Spleen (tissue), 11 donors: ENCODE results near the gene PIK3R3. TPM values are rescaled to one million over a fixed set of nuclear protein-coding genes. Genes with fewer than 3 reads are reported as not detected.
"Not testable (repeated sequence)": the region's sequence is repeated elsewhere in the genome, so short reads cannot be mapped to it uniquely, and the experiment has no call there.

Source experiments
- DNase-seq: peaks from one replicate; pipeline ENCODE4 v3.0.0-alpha.2; 2020
- H3K27ac ChIP-seq, 8 donors: fragments of 200-600 bp; sonication (generic) in 7 of 8; 1 replicate in 4 of 8; 2 replicates in 4 of 8; pipeline versions ENCODE4 v1.5.0 to v1.8.0; 2016 to 2021; ENCODE audit warnings: inconsistent platforms in 4 of 8, mild to moderate bottlenecking in 4 of 8, moderate library complexity in 1 of 8
- H3K27me3 ChIP-seq, 7 donors: fragments of 200-600 bp; sonication (generic) in 6 of 7; replicated peaks in 1 of 7; 1 replicate in 4 of 7; 2 replicates in 3 of 7; pipeline versions ENCODE4 v1.5.0 to v1.8.0; 2016 to 2021; ENCODE audit warnings: inconsistent platforms in 3 of 7, mild to moderate bottlenecking in 1 of 7
- H3K36me3 ChIP-seq, 6 donors: fragments of 200-600 bp; sonication (generic) in 5 of 6; 1 replicate in 4 of 6; 2 replicates in 2 of 6; pipeline versions ENCODE4 v1.5.0 to v1.8.0; 2016 to 2021; ENCODE audit warnings: inconsistent platforms in 2 of 6
- H3K4me1 ChIP-seq, 6 donors: fragments of 200-600 bp; sonication (generic) in 5 of 6; 1 replicate in 3 of 6; 2 replicates in 3 of 6; pipeline versions ENCODE4 v1.5.0 to v1.8.0; 2016 to 2021; ENCODE audit warnings: inconsistent platforms in 3 of 6
- H3K4me3 ChIP-seq, 8 donors: fragments of 200-600 bp; sonication (generic) in 7 of 8; 1 replicate in 4 of 8; 2 replicates in 4 of 8; pipeline versions ENCODE4 v1.5.0 to v1.8.0; 2016 to 2021; ENCODE audit warnings: inconsistent platforms in 4 of 8, mild to moderate bottlenecking in 4 of 8, moderate library complexity in 2 of 8
- H3K9me3 ChIP-seq, 8 donors: fragments of 200-600 bp; sonication (generic) in 7 of 8; 1 replicate in 4 of 8; 2 replicates in 4 of 8; pipeline versions ENCODE4 v1.5.0 to v1.8.0; 2016 to 2021; ENCODE audit warnings: inconsistent platforms in 4 of 8
- POLR2A ChIP-seq, 3 donors: fragments of 450-650 bp; IDR thresholded peaks; one replicate each; pipeline ENCODE4 v1.5.1; 2017; ENCODE audit warnings: antibody characterized with exemption in 3 of 3, mild to moderate bottlenecking in 1 of 3
- POLR2AphosphoS5 ChIP-seq, 3 donors: sonication (generic); formaldehyde crosslinking; IDR thresholded peaks; one replicate each; pipeline ENCODE4 v1.5.1; 2017; ENCODE audit warnings: antibody characterized with exemption in 3 of 3
- WGBS, 5 donors: extraction: QIAGEN DNeasy Blood & Tissue Kit in 3 of 5; methylation state at CpG; one replicate each; pipeline versions ENCODE4 v1.1.5 to v1.1.7; 2013 to 2018; 5-methylcytosine and 5-hydroxymethylcytosine counted together
- intact Hi-C: fragments of 100-400 bp; cut with DNase I; formaldehyde crosslinking; loops from one replicate; pipeline ENCODE4 v1.15.0; 2023; ENCODE audit warnings: low total_unique reads
- polyA plus RNA-seq, 3 donors: library from polyadenylated mRNA; stranded (reverse); fragments of 200-250 nt; gene quantifications; one replicate each; pipeline ENCODE4 v1.2.1, GENCODE V29; 2013
- total RNA-seq, 7 donors: library from RNA; depleted of rRNA in 3 of 7; stranded (reverse); fragments of >200 nt in 3 of 7; fragmentation: NEBNext Ultra II Directional in 4 of 7; extraction: Animal tissue kit (Norgen Biotek cat#: 25700) in 4 of 7; gene quantifications; one replicate each; pipeline versions ENCODE4 v1.1.0 to v1.2.1, GENCODE V29; 2016 to 2021
- TF ChIP-seq, protein P1 (sequence below), 11 experiments: fragments of 200-600 bp in 7 of 11; fragments of 450-650 bp in 4 of 11; sonication (generic) in 4 of 11; IDR thresholded peaks in 8 of 11; conservative IDR thresholded peaks in 3 of 11; 1 replicate in 7 of 11; 2 replicates in 4 of 11; pipeline versions ENCODE4 v1.4.0 to v1.8.0; 2016 to 2021; ENCODE audit warnings: antibody characterized with exemption in 11 of 11, inconsistent platforms in 4 of 11, mild to moderate bottlenecking in 1 of 11
- donor health status: healthy with polysubstance abuse.
- donor health status: DM: no; HTN: no; CAD: no; lungs with moderate emphysema.
- donor health status: DM: no; HTN: no; CAD: no.
- donor health status: Bipolar disorder and iron deficiency.
- donor health status: healthy.
- donor health status: DM: no; HTN: no; CAD: no.
- donor health status: DM: yes; HTN: yes; CAD: no.

The PIK3R3 gene
- total and polyA plus RNA-seq, 10 donors: 3.1 to 45.9 (median 23.9) TPM

DNA sequence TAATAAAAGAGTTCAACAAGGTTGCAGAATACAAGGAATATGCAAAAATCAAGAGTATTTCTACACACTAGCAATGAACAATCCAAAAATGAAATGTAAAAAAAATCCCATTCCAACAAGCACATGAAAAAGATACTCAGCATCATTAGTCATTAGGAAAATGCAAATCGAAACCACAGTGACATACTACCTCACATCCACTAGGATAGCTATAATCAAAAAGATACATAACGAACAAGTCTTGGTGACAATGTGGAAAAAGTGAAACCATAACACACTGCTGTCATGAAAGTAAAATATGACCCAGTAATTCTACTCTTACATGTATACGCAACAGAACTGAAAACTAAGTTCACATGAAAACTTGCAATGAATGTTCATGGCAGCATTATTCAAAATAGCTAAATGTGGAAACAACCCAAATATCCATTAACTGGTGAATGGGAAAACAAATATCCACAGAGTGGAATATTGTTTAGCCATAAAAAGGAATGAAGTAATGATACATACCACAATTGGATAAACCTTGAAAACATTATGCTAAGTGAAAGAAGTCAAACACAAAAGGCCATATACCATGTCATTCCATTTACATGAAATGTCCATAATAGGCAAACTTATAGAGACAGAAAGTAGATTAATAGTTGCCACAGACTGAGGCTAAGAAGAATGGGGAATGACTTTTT, 34.3 kb downstream of the PIK3R3 start:
- no peaks in the 10 kb centered on the region for H3K36me3 ChIP-seq
- H3K4me3 ChIP-seq: no peak overlapping the region
- intact Hi-C loops: no loop called here
- H3K27ac ChIP-seq: no peak overlapping the region
- WGBS, 5 donors: 82 to 96% (median 87%) methylated on average over 3 of the region's 3 CpGs
- H3K4me1 ChIP-seq: no peaks in the 10 kb centered on the region
- no peak for DNase-seq
- H3K9me3 ChIP-seq: peaks cover 0 to 13% (median 6%) of the 10 kb centered on the region in 8 donors
- H3K27me3 ChIP-seq: no peaks in the 10 kb centered on the region
- no peak for TF ChIP-seq POLR2A (IDR thresholded peaks at IDR 0.05)
- no peak for TF ChIP-seq POLR2AphosphoS5 (IDR thresholded peaks at IDR 0.05)
- TF ChIP-seq, protein P1, sequence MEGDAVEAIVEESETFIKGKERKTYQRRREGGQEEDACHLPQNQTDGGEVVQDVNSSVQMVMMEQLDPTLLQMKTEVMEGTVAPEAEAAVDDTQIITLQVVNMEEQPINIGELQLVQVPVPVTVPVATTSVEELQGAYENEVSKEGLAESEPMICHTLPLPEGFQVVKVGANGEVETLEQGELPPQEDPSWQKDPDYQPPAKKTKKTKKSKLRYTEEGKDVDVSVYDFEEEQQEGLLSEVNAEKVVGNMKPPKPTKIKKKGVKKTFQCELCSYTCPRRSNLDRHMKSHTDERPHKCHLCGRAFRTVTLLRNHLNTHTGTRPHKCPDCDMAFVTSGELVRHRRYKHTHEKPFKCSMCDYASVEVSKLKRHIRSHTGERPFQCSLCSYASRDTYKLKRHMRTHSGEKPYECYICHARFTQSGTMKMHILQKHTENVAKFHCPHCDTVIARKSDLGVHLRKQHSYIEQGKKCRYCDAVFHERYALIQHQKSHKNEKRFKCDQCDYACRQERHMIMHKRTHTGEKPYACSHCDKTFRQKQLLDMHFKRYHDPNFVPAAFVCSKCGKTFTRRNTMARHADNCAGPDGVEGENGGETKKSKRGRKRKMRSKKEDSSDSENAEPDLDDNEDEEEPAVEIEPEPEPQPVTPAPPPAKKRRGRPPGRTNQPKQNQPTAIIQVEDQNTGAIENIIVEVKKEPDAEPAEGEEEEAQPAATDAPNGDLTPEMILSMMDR (IDR thresholded peaks at IDR 0.05 in 8 of 11, conservative IDR thresholded peaks at IDR 0.05 in 3 of 11): peak in 1 of 11 experiments; percentile 5

DNA sequence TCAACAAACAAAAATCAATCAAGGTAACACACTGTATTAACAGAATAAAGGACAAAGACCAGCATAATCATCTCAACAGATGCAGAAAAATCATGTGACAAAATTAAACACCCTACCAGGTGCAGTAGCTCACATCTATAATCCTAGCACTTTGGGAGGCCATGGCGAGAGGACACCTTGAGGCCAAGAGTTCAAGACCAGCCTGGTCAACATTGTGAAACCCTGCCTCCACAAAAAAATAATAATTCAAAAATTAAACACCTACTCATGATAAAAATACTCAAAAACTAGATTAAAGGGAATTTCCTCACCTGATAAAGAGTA, 35.3 kb downstream of the PIK3R3 start:
- intact Hi-C loops: no loop called here
- Histone ChIP-seq H3K9me3 (peaks cover 0 to 13% (median 6%) of the 10 kb centered on the region in 8 donors), H3K36me3 (no peaks in the 10 kb centered on the region), H3K4me1 (no peaks in the 10 kb centered on the region), H3K4me3 (no peak overlapping the region), H3K27me3 (no peaks in the 10 kb centered on the region), H3K27ac (no peak overlapping the region)
- no peak for DNase-seq
- no peak for TF ChIP-seq POLR2AphosphoS5 (IDR thresholded peaks at IDR 0.05)
- TF ChIP-seq, protein P1 (IDR thresholded peaks at IDR 0.05 in 8 of 11, conservative IDR thresholded peaks at IDR 0.05 in 3 of 11): no peak
- no peak for TF ChIP-seq POLR2A (IDR thresholded peaks at IDR 0.05)
- 94 to 95% (median 95%) methylated on average over 1 of the region's 1 CpG for WGBS, 5 donors

DNA sequence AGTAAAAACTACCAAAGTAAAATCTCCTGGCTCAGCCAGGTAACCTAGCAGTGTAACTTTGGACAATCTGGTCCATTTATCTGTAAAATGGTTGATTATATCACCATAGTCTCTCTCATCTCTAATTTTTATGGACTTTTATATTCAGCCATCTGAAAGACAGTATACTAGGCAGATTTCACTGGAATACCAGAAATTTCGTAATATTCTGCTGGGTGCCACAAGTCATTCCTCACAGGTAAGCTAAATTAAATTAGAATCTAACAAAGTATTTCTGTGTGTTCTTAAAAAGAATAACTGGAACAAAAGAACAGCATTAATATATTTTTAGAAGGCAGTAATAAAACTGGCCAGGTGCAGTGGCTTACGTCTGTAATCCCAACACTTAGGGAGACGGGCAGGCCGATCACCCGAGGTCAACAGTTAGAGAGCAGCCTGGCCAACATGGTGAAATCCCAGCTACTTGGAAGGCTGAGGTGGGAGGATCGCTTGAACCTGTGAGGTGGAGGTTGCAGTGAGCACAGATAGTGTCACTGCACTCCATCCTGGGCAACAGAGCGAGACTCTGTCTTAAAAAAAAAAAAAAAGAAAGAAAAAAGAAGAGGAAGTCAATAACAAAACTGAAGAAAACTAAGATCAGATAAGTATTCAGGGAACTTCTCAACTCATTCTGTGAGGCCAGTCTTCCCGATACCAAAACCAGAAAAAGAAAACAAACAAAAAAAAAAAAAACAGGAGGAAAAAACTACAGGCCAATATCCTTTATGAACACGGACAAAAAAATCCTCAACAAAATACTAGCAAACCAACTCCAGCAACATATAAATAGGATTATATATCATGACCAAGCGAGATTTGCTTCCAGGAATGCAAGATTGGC, 35.9 kb downstream of the PIK3R3 start:
- Histone ChIP-seq H3K27ac (no peak overlapping the region), H3K4me1 (no peaks in the 10 kb centered on the region), H3K36me3 (no peaks in the 10 kb centered on the region), H3K9me3 (peaks cover 0 to 13% (median 6%) of the 10 kb centered on the region in 8 donors), H3K4me3 (no peak overlapping the region), H3K27me3 (no peaks in the 10 kb centered on the region)
- intact Hi-C loops: no loop called here
- 82 to 90% (median 84%) methylated on average over 10 of the region's 10 CpGs for WGBS, 5 donors
- no peak for DNase-seq
- TF ChIP-seq, protein P1 (IDR thresholded peaks at IDR 0.05 in 8 of 11, conservative IDR thresholded peaks at IDR 0.05 in 3 of 11): no peak
- TF ChIP-seq POLR2A (IDR thresholded peaks at IDR 0.05) (no peak), POLR2AphosphoS5 (IDR thresholded peaks at IDR 0.05) (no peak)

DNA sequence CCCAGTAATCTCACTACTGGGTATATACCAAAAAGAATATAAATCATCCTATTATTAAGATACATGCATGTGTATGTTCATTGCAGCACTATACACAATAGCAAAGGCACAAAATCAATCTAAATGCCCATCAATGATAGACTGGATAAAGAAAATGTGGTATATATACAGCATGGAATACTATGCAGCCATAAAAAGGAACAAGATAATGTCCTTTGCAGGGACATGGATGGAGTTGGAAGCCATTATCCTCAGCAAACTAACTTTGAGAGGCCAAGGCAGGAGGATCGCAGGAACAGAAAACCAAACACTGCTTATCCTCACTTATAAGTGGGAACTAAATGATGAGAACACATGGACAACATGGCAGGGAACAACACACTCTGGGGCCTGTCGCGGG, 37.3 kb downstream of the PIK3R3 start:
- H3K36me3 ChIP-seq, H3K27ac ChIP-seq, H3K4me1 ChIP-seq, H3K4me3 ChIP-seq, H3K27me3 ChIP-seq, DNase-seq, intact Hi-C loops: not testable (repeated sequence)
- 93 to 99% (median 96%) methylated on average over 3 of the region's 3 CpGs for WGBS, 5 donors
- peaks cover 0 to 13% (median 6%) of the 10 kb centered on the region in 8 donors for H3K9me3 ChIP-seq
